ENCODE measurements around the gene CCDC78. TPM values are rescaled to one million over a fixed set of nuclear protein-coding genes. Genes with fewer than 3 reads are reported as not detected.

CCDC78 gene
- total and polyA plus RNA-seq, 2 of the 13 experiments (the other 11 are each of a cell fraction or from before 2014, with no cell fraction given): 0.53 to 1.5 TPM

- TF ChIP-seq CENPT (CRISPR knock-in tag; IDR thresholded peaks at IDR 0.05; ENCODE audit: low read depth) (no peak), FOXK1 (CRISPR knock-in tag; IDR thresholded peaks at IDR 0.05; ENCODE audit: borderline replicate concordance, low read depth) (no peak), ZNF879 (CRISPR knock-in tag; IDR thresholded peaks at IDR 0.05) (no peak), SMAD9 (CRISPR knock-in tag; IDR thresholded peaks at IDR 0.05) (no peak), ZNF616 (CRISPR knock-in tag; IDR thresholded peaks at IDR 0.05; ENCODE audit: low read depth) (0 out of 2 replicates have a peak, but pooled peaks have one; percentile 34), BHLHE40 (IDR thresholded peaks at IDR 0.05; ENCODE audit: low read length) (peak; percentile 81), PRPF4 (IDR thresholded peaks at IDR 0.05; ENCODE audit: low read depth, low read length, poor library complexity, severe bottlenecking) (no peak), TRIM22 (IDR thresholded peaks at IDR 0.05) (no peak), HDAC2 (CRISPR knock-in tag; IDR thresholded peaks at IDR 0.05) (0 out of 2 replicates have a peak, but pooled peaks have one; percentile 29), ZNF136 (CRISPR knock-in tag; IDR thresholded peaks at IDR 0.05; ENCODE audit: low read depth) (no peak), ZNF326 (CRISPR knock-in tag; IDR thresholded peaks at IDR 0.05; ENCODE audit: borderline replicate concordance) (no peak), SKIL (CRISPR knock-in tag; IDR thresholded peaks at IDR 0.05; ENCODE audit: borderline replicate concordance) (no peak), ZNF430 (CRISPR knock-in tag; IDR thresholded peaks at IDR 0.05) (no peak), HDAC6 (IDR thresholded peaks at IDR 0.05; ENCODE audit: low read depth, low read length) (no peak), JARID2 (CRISPR knock-in tag; IDR thresholded peaks at IDR 0.05; ENCODE audit: insufficient replicate concordance) (no peak), HNRNPK (IDR thresholded peaks at IDR 0.05; ENCODE audit: low read depth, low read length, poor library complexity, severe bottlenecking) (no peak), HOXA9 (CRISPR knock-in tag; IDR thresholded peaks at IDR 0.05; ENCODE audit: borderline replicate concordance) (no peak), SRSF1 (optimal IDR thresholded peaks at IDR 0.05; ENCODE audit: low read depth, low read length) (no peak), E2F2 (CRISPR knock-in tag; IDR thresholded peaks at IDR 0.05; ENCODE audit: borderline replicate concordance) (no peak), YEATS2 (CRISPR knock-in tag; IDR thresholded peaks at IDR 0.05; ENCODE audit: borderline replicate concordance) (no peak), ZKSCAN5 (CRISPR knock-in tag; IDR thresholded peaks at IDR 0.05) (no peak), ZNF562 (CRISPR knock-in tag; IDR thresholded peaks at IDR 0.05; ENCODE audit: borderline replicate concordance) (no peak), TEF (CRISPR knock-in tag; IDR thresholded peaks at IDR 0.05) (no peak), ZNF614 (CRISPR knock-in tag; IDR thresholded peaks at IDR 0.05; ENCODE audit: borderline replicate concordance) (no peak)
Measured at GRCh38 chr16:739560-740458, 13.6 kb upstream of the CCDC78 start (continued).
